NCI-H1417 (cell line): ENCODE results near the gene SYT5.
A peak's percentile ranks its signal among the peaks of the same experiment; 100 is the strongest.

Experiments used
- DNase-seq, 3 experiments: peaks; one replicate each; lab custom pipeline; 2025; lab: John Stamatoyannopoulos, UW

The SYT5 gene

GRCh38 chr19:55146705-55147273, 33.3 kb downstream of the SYT5 start:
- DNase-seq: peak; percentile 25 to 84 (median 77)

GRCh38 chr19:55146078-55146704, 33.9 kb downstream of the SYT5 start:
- DNase-seq: peak; percentile 16 to 75 (median 70)

GRCh38 chr19:55145232-55145631, 34.9 kb downstream of the SYT5 start:
- DNase-seq: peak in 1 of 3 experiments; percentile 3

DNA sequence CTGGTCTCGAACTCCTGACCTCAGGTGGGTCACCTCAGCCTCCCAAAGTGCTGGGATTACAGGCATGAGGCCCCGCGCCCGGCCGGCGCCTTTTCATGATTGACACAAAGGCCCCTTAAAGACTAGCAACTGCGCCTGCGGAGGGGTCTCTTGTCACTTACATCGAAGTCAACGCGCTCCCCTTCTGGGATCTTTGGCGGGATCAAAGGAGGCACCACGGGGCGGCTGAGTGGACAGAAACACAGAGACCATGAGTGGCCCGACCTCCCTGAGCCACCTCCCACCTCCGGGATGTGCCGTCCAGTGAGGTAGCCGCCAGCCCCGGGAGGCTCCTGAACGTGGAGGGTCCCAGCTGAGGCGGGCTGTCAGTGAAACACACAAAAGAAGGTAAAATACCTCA, 38.4 kb downstream of the SYT5 start:
- peak in 1 of 3 experiments; percentile 28 for DNase-seq

- no peak for DNase-seq
Observed at GRCh38 chr19:55137915-55138314, 42.2 kb downstream of the SYT5 start.

DNA sequence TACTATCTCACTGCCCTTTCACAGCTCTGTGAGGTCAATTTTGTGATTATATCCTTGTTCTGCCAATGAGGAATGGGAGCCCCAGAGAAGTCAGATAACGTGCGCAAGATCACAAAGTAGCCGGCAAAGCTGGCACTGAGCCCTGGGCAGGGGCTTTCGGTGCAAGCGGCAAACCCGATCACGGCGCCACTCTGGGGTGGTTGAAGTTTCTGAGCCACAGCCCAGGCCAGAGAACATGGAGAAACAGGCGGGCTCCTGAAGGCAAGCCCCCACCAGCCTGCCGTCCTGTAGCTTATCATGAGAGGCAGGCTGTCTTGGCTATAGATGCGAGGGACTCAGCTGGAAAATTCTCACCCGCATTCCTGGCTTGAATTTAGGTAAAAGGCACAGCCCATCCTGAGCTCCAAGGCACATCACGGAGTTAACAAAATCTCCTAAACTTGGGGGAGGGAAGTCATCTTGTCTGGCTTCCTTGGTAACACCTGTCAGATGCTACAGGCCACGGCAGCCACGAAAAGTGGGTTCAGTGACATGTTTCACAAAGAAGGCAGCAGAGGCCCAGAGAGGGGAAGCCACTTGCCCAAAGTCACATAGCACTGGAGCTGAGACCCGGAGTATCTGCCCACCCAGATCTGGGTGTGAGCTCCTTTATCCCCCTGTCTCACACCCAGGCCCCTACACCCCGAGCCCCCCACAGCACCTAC, 43.5 kb downstream of the SYT5 start:
- DNase-seq: no peak

GRCh38 chr19:55134736-55135135, 45.4 kb downstream of the SYT5 start:
- DNase-seq: no peak

- DNase-seq: no peak
Observed at GRCh38 chr19:55133639-55134444, 46.2 kb downstream of the SYT5 start.

DNA sequence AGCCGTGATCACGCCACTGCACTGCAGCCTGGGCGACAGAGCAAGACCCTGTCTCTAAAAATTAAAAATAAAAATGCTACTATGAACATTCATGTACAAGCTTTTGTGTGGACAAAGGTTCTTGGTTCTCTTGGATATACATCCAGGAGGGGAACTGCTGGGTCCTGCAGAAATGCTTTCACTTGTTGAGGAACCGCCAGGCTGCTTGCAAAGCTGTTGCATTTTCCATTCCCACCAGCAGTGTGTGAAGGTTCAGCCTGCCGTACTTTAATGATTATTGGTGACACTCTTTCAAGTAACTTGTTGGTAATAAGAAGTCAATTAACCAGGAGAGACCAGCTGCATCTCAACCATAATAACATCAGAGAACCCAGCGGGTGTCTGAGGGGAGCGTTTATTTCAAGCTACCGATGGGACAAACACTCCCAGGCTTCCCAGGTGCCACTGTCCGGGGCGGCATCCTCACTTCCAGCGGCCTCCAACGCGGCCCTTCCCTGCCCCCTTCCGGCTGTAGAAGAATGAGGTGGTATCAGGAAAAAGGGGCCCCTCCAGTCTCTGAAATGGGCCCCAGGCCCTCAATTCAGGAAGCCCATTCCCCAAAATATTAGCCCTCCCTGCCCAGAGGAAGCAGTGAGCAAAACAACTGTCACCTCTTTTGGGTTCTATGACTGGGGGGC, 47.5 kb downstream of the SYT5 start:
- DNase-seq: no peak

DNA sequence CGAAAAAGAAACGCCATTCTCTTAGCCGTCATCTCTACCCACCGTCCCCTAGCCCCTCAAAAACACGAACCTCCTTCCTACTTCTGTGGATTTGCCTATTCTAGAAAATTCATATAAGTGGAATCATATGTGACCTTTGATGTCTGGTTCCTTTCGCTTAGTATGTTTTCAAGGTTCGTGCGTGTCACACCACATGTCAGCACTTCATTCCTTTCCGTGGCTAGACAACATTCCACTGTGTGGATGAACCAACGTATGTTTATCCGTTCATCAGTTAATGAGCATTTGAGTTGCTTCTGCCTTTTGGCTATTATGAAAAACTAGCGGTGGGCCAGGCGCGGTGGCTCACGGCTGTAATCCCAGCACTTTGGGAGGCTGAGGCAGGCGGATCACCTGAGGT, 48.7 kb downstream of the SYT5 start:
- DNase-seq: no peak
